ENCODE measurements around the gene TACR2.

The TACR2 gene

GRCh38 chr10:69449841-69450240 is 33.1 kb upstream of the TACR2 start:
- DNase-seq = peak; percentile 60

- DNase-seq = no peak
These were observed 30.0 kb upstream of the TACR2 start for GRCh38 chr10:69446650-69447151.

- DNase-seq = no peak
These were observed 29.5 kb upstream of the TACR2 start for GRCh38 chr10:69446229-69446628.

DNA sequence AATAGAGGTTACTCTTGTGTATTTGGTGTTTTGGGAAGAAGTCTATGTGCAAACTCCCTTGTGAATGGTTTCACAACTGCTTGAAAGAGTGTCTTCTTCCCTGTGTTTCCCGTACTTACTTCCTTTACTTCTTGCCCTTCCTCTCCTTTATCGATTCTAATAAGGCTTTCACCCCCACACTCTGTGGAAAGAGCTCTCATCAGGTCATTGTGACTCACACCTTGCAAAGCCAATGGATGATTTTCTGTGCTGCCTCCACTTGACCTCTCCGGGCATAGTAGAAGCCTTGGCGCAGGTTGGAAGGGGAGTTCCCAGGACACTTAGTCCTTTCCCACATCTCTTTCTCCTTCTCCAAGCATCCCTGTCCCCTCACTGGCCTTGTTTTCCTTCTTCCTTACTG is 28.3 kb upstream of the TACR2 start:
- DNase-seq = peak; percentile 62

DNA sequence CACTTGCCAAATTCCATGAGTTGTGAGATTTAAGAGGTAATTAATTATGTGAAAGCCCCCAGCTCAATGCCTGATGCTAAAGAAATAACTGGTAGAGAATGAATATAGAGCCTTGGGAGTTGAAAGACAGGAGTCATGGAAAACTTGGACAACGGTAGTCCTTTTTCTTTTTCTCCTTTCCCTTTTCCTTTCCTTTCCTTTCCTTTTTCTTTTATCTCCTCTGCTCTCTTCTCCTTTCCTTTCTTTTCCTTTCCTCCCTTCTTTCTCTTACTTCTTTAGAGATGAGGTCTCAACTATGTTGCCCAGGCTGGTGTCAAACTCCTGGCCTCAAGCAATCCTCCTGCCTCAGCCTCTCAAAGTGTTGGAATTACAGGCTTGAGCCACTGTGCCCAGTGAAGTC is 26.6 kb upstream of the TACR2 start:
- DNase-seq = no peak

GRCh38 chr10:69439813-69440506 is 23.2 kb upstream of the TACR2 start:
- DNase-seq = peak; percentile 81

- no peak for DNase-seq
These were observed 22.6 kb upstream of the TACR2 start for GRCh38 chr10:69439350-69439739.

GRCh38 chr10:69438536-69439349 is 22.0 kb upstream of the TACR2 start:
- peak; percentile 78 for DNase-seq

- no peak for DNase-seq
These were observed 20.9 kb upstream of the TACR2 start for GRCh38 chr10:69437321-69438259.

DNA sequence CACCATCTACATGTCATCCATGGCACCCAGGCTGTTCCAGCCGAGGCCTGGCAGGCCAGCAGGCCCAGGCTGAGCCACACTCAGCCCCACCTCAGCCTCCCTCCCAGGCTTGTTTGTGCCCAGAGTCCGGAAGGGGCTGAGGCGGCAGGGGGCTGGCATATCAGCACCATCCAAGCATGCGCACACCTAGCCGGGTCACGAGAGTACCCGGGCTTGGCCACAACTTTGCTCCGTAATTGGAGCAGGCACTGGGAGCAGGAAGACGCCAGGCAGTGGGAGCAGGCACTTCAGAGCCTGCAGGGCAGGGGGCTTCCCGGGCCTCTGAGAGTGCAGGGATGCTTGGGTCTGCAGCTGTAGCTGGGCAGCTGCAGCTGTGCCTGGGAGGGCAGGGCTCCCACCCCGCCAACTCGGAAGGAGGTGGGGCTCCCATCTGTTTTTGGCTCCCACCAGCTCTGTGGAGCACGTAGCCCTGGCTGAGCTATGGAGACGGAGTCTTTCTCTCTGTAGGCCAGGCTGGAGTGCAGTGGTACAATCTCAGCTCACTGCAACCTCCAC is 19.3 kb upstream of the TACR2 start:
- no peak for DNase-seq

DNA sequence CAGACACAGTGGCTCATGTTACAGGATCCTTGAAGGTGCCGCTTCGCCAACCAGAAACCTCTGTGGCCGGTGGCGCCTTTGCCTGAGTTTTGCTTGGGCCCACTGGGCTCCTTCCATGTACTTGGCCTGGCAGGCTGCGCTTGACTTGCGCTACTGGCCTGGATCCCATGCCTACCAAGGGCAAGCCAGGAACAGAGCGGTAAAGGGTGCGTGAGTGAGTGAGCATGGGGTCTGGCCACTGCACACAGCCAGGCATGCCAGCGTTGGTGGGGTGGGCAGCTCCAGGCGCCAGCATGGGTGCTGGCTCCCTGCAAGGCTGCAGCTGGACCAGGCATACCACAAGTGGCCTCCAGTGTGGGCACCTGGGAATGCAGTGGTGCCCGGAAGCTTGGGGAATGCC is 18.2 kb upstream of the TACR2 start:
- DNase-seq = no peak

DNA sequence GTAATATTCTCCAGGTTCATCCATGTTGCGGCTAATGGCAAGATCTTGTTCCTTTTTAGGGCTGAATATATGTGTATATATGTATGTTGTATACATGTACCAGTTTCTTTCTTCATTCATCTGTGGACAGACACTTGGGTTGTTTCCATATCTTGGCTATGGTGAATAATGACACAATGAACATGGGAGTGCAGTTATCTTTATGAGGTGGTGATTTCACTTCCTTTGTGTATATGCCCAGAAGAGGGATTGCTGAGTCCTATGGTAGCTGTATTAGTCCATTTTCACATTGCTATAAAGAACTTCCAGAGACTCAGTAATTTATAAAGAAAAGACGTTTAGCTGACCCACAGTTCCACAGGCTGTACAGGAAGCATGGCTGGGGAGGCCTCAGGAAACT is 17.5 kb upstream of the TACR2 start:
- peak; percentile 19 for DNase-seq

DNA sequence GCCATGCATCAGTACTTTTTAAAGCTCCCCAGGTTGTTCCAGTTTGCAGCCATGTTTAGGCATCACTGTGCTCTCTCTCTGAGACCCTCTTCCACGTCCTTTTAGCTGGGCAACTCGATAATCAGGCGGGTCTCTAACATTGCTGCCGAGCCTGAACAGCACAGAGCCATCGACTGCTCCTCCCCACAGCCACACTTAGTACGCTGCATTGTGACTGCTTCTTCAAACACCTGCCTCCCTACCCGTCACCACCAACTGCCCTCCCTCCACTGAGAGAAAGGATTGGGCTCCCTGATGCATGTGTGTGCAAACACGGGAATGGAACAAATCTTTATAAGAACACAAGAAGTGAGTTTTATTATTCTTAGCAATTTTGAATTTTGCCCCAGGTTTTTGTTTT is 11.4 kb upstream of the TACR2 start:
- no peak for DNase-seq

GRCh38 chr10:69426376-69426727 is 9.6 kb upstream of the TACR2 start:
- no peak for DNase-seq

GRCh38 chr10:69425511-69426298 is 9.0 kb upstream of the TACR2 start:
- DNase-seq = no peak

DNA sequence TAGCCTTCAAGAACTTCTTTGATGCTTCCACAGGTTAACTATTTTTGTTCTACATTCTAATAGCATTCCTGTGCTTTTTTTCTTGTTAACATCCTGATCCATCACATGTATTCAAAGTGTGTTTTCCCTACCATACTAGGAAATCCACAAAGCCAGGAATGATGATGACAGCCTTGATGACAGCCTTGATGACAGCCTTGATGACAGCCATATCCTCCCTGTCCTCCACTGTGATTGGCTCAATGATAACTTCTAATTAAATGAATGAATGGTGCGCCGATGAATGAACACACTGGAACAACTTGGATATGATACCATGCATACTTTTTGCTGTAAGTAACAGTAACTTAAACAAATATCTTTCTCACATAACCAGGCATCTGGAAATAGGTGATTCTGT is 8.3 kb upstream of the TACR2 start:
- no peak for DNase-seq

DNA sequence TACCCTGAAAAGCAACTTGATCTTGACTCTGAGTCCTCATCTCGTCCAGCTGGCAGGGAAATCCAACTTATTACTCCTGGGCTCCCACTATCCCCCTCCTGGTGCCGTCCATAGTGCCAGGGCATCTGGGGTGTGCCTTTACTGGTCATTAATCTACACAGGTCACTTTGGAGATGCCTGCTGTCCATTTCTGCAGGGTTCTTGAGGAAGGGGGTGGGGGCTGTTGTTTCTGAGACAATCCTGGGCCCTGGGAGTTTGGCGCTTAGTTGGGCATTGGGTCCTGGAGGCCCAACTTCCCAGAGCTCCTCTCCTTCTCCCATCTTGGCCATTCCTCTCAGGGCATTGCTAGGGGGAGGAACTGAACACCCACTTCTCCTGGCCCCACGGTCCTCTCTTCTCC is 6.0 kb upstream of the TACR2 start:
- DNase-seq = no peak

GRCh38 chr10:69421611-69422308 is 5.0 kb upstream of the TACR2 start:
- peak; percentile 57 for DNase-seq

DNA sequence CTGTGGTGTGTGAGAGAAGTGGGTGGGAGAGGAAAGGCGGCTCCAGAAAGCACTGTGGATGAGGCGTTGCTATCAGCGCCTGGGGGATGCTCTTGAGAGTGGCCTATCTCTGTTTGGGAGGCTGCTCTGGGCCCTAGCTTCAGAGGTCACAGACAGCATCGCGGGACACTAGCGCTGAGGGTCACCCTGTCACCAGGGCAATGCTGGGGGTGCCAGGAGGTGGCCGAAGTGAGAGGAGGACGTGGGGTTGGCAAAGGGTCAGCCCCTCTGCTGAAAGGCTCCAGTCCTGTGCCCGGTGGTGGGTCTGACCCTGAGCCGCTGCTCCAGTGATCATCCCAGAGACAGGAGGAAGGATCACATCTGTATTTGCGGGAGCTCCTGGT is 3.0 kb upstream of the TACR2 start:
- DNase-seq = no peak

GRCh38 chr10:69419096-69419743 is 2.5 kb upstream of the TACR2 start:
- DNase-seq = no peak

All from inflammatory macrophage treated with lipopolysaccharide for 4 hours (primary cell).